MM.1S (cell line): ENCODE data around the gene WDR73.

Experiments used
- DNase-seq: peaks from one replicate; pipeline ENCODE4 v3.0.0-alpha.2; 2015
- H2AFZ ChIP-seq: fragments of 300-600 bp; sonication (generic); 2 replicates; pipeline ENCODE4 v1.6.0; 2016; ENCODE audit warnings: antibody characterized with exemption, low read length
- H3F3A ChIP-seq: fragments of 300-600 bp; sonication (generic); 2 replicates; pipeline ENCODE4 v1.6.1; 2016; ENCODE audit warnings: mild to moderate bottlenecking, antibody characterized with exemption, low read length, moderate library complexity, mixed read lengths; ENCODE audit not compliant: insufficient read depth
- H3K27ac ChIP-seq: fragments of 300-600 bp; sonication (generic); 2 replicates; pipeline ENCODE4 v1.5.1; 2016; ENCODE audit warnings: mild to moderate bottlenecking, low read length
- H3K27me3 ChIP-seq: fragments of 300-600 bp; sonication (generic); replicated peaks from 2 replicates; pipeline ENCODE4 v1.6.0; 2016; ENCODE audit warnings: low read length; ENCODE audit not compliant: insufficient read depth
- H3K36me3 ChIP-seq: fragments of 300-600 bp; sonication (generic); replicated peaks from 2 replicates; pipeline ENCODE4 v1.6.1; 2016; ENCODE audit warnings: mild to moderate bottlenecking, low read length, mixed read lengths; ENCODE audit not compliant: insufficient read depth
- H3K4me1 ChIP-seq: fragments of 300-600 bp; sonication (generic); 2 replicates; pipeline ENCODE4 v1.6.1; 2016; ENCODE audit warnings: low read length, mixed read lengths
- H3K4me2 ChIP-seq: fragments of 300-600 bp; sonication (generic); 2 replicates; pipeline ENCODE4 v1.6.0; 2016; ENCODE audit warnings: low read depth, low read length
- H3K4me3 ChIP-seq: fragments of 300-600 bp; sonication (generic); 2 replicates; pipeline ENCODE4 v1.5.1; 2016; ENCODE audit warnings: low read length, mixed read lengths
- H3K79me2 ChIP-seq: fragments of 300-600 bp; sonication (generic); 2 replicates; pipeline ENCODE4 v1.6.1; 2016; ENCODE audit warnings: mixed run types, low read length, mixed read lengths
- H3K9ac ChIP-seq: fragments of 300-600 bp; sonication (generic); 2 replicates; pipeline ENCODE4 v1.6.1; 2016; ENCODE audit warnings: low read length, mixed read lengths
- H3K9me2 ChIP-seq: fragments of 300-600 bp; sonication (generic); replicated peaks from 2 replicates; pipeline ENCODE4 v1.6.1; 2016; ENCODE audit warnings: mild to moderate bottlenecking, low read length, mixed read lengths; ENCODE audit not compliant: insufficient read depth
- H3K9me3 ChIP-seq: fragments of 300-600 bp; sonication (generic); replicated peaks from 2 replicates; pipeline ENCODE4 v1.6.1; 2016; ENCODE audit warnings: mild to moderate bottlenecking, low read length, mixed read lengths; ENCODE audit not compliant: insufficient read depth
- H4K20me1 ChIP-seq: fragments of 300-600 bp; sonication (generic); 2 replicates; pipeline ENCODE4 v1.6.1; 2016; ENCODE audit warnings: mild to moderate bottlenecking, low read length, moderate library complexity, mixed read lengths; ENCODE audit not compliant: insufficient read depth
- EZH2 ChIP-seq: fragments of 300-600 bp; sonication (generic); optimal IDR thresholded peaks from 2 replicates; pipeline ENCODE3; 2017; ENCODE audit warnings: low read depth, mild to moderate bottlenecking, antibody characterized with exemption, low read length, mixed read lengths
- EZH2phosphoT487 ChIP-seq: fragments of 300-600 bp; sonication (generic); IDR thresholded peaks from 2 replicates; pipeline ENCODE4 v1.6.1; 2018; ENCODE audit warnings: antibody characterized with exemption, low read length
- TF ChIP-seq, protein P1 (sequence below): fragments of 300-600 bp; sonication (generic); IDR thresholded peaks from 2 replicates; pipeline ENCODE4 v1.5.1; 2016; ENCODE audit warnings: antibody characterized with exemption, low read length, mixed read lengths

Gene WDR73

DNA sequence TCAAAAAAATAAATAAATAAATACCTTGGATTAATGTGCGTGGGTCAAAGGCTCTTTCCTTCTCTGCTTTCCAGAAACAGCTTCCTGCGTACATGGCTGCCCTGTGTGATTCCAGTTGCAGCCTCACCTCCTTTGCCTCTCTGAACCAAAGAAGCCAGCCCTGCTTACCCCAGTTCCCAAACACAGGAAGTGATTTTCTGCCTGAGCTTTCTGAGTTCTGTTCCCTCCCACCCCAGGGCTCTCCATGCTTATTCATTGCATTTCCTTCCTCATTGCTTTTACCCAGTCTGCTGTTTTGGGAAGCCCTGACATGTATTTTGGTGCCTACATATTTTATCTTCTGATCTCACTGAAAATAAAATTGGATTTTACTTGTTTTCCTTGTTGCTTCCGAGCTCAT lies 37.8 kb downstream of the WDR73 start:
- Histone ChIP-seq H2AFZ (no peak overlapping the region), H3K9me2 (no peaks in the 10 kb centered on the region), H3K79me2 (no peaks in the 10 kb centered on the region), H3K4me3 (no peak overlapping the region), H3K4me2 (no peak overlapping the region), H3K27me3 (no peaks in the 10 kb centered on the region), H3K4me1 (no peaks in the 10 kb centered on the region), H3K27ac (no peak overlapping the region), H3K36me3 (no peaks in the 10 kb centered on the region; the same call in 1 of the 2 replicates), H3K9me3 (no peaks in the 10 kb centered on the region), H3F3A (no peaks in the 10 kb centered on the region), H4K20me1 (no peaks in the 10 kb centered on the region), H3K9ac (no peak overlapping the region)
- DNase-seq: no peak
- TF ChIP-seq EZH2phosphoT487 (no peak), EZH2 (no peak)
- TF ChIP-seq, protein P1, sequence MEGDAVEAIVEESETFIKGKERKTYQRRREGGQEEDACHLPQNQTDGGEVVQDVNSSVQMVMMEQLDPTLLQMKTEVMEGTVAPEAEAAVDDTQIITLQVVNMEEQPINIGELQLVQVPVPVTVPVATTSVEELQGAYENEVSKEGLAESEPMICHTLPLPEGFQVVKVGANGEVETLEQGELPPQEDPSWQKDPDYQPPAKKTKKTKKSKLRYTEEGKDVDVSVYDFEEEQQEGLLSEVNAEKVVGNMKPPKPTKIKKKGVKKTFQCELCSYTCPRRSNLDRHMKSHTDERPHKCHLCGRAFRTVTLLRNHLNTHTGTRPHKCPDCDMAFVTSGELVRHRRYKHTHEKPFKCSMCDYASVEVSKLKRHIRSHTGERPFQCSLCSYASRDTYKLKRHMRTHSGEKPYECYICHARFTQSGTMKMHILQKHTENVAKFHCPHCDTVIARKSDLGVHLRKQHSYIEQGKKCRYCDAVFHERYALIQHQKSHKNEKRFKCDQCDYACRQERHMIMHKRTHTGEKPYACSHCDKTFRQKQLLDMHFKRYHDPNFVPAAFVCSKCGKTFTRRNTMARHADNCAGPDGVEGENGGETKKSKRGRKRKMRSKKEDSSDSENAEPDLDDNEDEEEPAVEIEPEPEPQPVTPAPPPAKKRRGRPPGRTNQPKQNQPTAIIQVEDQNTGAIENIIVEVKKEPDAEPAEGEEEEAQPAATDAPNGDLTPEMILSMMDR: no peak

DNA sequence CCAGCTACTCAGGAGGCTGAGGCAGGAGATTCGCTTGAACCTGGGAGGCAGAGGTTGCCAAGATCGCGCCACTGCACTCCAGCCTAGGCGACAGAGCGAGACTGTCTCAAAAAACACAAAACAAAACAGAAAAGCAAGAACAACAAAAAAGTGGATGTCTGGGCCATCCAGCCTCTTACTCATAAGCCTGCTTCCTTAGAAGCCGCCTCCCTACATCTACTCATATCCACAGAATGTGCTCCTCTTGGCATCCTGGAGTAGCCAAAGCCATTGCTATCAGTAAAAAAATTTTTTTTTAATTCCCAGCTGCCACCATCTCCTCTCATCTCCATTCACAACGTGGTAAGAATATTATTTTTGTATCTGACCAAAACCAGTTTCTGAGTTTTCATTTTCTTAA lies 42.5 kb downstream of the WDR73 start:
- DNase-seq: no peak
- no peaks in the 10 kb centered on the region for H3K79me2 ChIP-seq
- H3K4me1 ChIP-seq: no peaks in the 10 kb centered on the region
- no peaks in the 10 kb centered on the region for H3K27me3 ChIP-seq
- H3K4me2 ChIP-seq: no peak overlapping the region
- no peaks in the 10 kb centered on the region for H3F3A ChIP-seq
- H3K4me3 ChIP-seq: no peak overlapping the region
- no peaks in the 10 kb centered on the region for H3K9me3 ChIP-seq
- no peak overlapping the region for H2AFZ ChIP-seq
- H3K27ac ChIP-seq: no peak overlapping the region
- H3K9ac ChIP-seq: no peak overlapping the region
- H3K9me2 ChIP-seq: no peaks in the 10 kb centered on the region
- TF ChIP-seq EZH2phosphoT487 (no peak), EZH2 (no peak)
- TF ChIP-seq, protein P1: no peak
- H3K36me3 ChIP-seq: no peaks in the 10 kb centered on the region
- no peaks in the 10 kb centered on the region for H4K20me1 ChIP-seq

DNA sequence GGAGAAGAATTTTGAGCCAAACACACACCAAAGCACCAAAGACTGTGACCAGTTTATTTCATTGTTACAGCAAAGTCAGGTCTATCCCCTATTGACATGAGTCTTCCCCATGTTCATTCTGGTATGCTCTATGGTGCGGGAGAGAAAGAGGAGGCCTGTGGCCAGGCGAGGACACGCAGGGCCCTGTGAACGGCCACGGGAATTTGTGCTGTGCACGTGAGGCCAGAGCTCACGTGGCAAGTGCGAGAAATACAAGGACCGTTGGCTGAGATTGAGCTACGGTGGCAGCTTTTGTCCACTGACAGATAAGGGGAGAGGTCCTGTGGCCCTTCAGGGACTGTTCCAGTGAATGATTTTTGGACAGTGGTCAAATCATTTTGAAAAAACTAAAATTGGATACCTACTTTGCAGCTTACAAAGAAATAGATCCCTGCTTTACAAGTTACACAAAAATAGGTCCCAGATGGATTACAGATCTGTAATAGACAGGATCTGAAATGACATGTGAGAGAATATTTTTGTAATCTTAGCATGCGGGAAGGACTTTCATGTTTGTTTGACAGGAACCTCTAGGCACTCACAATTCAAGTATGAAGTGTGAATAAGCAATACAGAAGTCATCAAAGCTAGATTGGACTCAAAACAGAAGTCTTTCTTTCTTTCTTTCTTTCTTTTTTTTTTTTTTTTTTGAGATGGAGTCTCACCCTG lies 44.1 kb downstream of the WDR73 start:
- Histone ChIP-seq H3F3A (no peaks in the 10 kb centered on the region), H3K36me3 (no peaks in the 10 kb centered on the region), H3K27ac (no peak overlapping the region), H4K20me1 (no peaks in the 10 kb centered on the region), H2AFZ (no peak overlapping the region), H3K9me3 (no peaks in the 10 kb centered on the region), H3K4me3 (no peak overlapping the region), H3K9me2 (no peaks in the 10 kb centered on the region), H3K27me3 (no peaks in the 10 kb centered on the region), H3K9ac (no peak overlapping the region), H3K79me2 (no peaks in the 10 kb centered on the region), H3K4me2 (no peak overlapping the region), H3K4me1 (no peaks in the 10 kb centered on the region)
- no peak for DNase-seq
- TF ChIP-seq, protein P1: no peak
- no peak for TF ChIP-seq EZH2
- TF ChIP-seq EZH2phosphoT487: no peak
